GM23338 (cell line): ENCODE measurements around the gene PAX2. TPM values are rescaled to one million over a fixed set of nuclear protein-coding genes. Genes with fewer than 3 reads are reported as not detected.

Experiments
- ATAC-seq: fragments of 200-7000 bp; cut with Tn5 transposase; 3 replicates; pipeline ENCODE4 v1.9.1; 2020
- DNase-seq: peaks from one replicate; pipeline ENCODE4 v3.0.0-alpha.2; 2015; ENCODE audit warnings: low spot score
- H2AFZ ChIP-seq: fragments of 200-600 bp; sonication (generic); 2 replicates; pipeline ENCODE4 v1.8.0; 2016; ENCODE audit warnings: antibody characterized with exemption, mild to moderate bottlenecking, moderate library complexity
- H3F3A ChIP-seq: fragments of 200-600 bp; sonication (generic); replicated peaks from 2 replicates; pipeline ENCODE4 v1.8.0; 2017; ENCODE audit warnings: antibody characterized with exemption, mixed run types, low read depth
- H3K27ac ChIP-seq: fragments of 200-600 bp; sonication (generic); 2 replicates; pipeline ENCODE4 v1.6.1; 2016; ENCODE audit warnings: low read depth
- H3K27me3 ChIP-seq: fragments of 200-600 bp; sonication (generic); 2 replicates; pipeline ENCODE4 v1.8.0; 2016; ENCODE audit warnings: mild to moderate bottlenecking, mixed run types, moderate library complexity; ENCODE audit not compliant: insufficient read depth
- H3K36me3 ChIP-seq: fragments of 200-600 bp; sonication (generic); 2 replicates; pipeline ENCODE4 v1.8.0; 2016; ENCODE audit warnings: mild to moderate bottlenecking; ENCODE audit not compliant: insufficient read depth
- H3K4me1 ChIP-seq: fragments of 200-600 bp; sonication (generic); 2 replicates; pipeline ENCODE4 v1.8.0; 2016; ENCODE audit warnings: mild to moderate bottlenecking, moderate library complexity; ENCODE audit not compliant: insufficient read depth
- H3K4me2 ChIP-seq: fragments of 200-600 bp; sonication (generic); 2 replicates; pipeline ENCODE4 v1.7.1; 2017; ENCODE audit warnings: mixed run types
- H3K4me3 ChIP-seq: fragments of 200-600 bp; sonication (generic); 2 replicates; pipeline ENCODE4 v1.6.1; 2016; ENCODE audit warnings: mixed run types
- H3K79me2 ChIP-seq: fragments of 200-600 bp; sonication (generic); replicated peaks from 2 replicates; pipeline ENCODE4 v1.8.0; 2017; ENCODE audit warnings: mild to moderate bottlenecking; ENCODE audit not compliant: insufficient read depth
- H3K9me2 ChIP-seq: fragments of 200-600 bp; sonication (generic); 2 replicates; pipeline ENCODE4 v1.8.0; 2017; ENCODE audit not compliant: insufficient read depth
- H4K20me1 ChIP-seq: fragments of 200-600 bp; sonication (generic); replicated peaks from 2 replicates; pipeline ENCODE4 v1.8.0; 2017; ENCODE audit warnings: mild to moderate bottlenecking; ENCODE audit not compliant: insufficient read depth
- H3K27ac Mint-ChIP-seq: 2 replicates; pipeline ENCODE4 v1.8.0; 2020; ENCODE audit warnings: inconsistent platforms, mild to moderate bottlenecking, moderate library complexity, mixed read lengths
- H3K27me3 Mint-ChIP-seq: 3 replicates; pipeline ENCODE4 v1.8.0; 2022; ENCODE audit warnings: low read depth, mild to moderate bottlenecking, moderate library complexity, mixed read lengths, inconsistent platforms; ENCODE audit not compliant: insufficient read depth, poor library complexity
- H3K36me3 Mint-ChIP-seq: 3 replicates; pipeline ENCODE4 v1.8.0; 2021; ENCODE audit warnings: low read depth, mild to moderate bottlenecking, inconsistent platforms, moderate library complexity, mixed read lengths
- H3K4me1 Mint-ChIP-seq: 3 replicates; pipeline ENCODE4 v1.8.0; 2020; ENCODE audit warnings: mild to moderate bottlenecking, inconsistent platforms, mixed read lengths
- H3K4me3 Mint-ChIP-seq: 3 replicates; pipeline ENCODE4 v1.8.0; 2021; ENCODE audit warnings: moderate library complexity, mild to moderate bottlenecking, inconsistent platforms, mixed read lengths
- H3K9me3 Mint-ChIP-seq: 3 replicates; pipeline ENCODE4 v1.8.0; 2020; ENCODE audit warnings: moderate library complexity, mild to moderate bottlenecking, inconsistent platforms, mixed read lengths
- CREB1 ChIP-seq: fragments of 250-450 bp; sonication (Bioruptor Pico); IDR thresholded peaks from 2 replicates; pipeline ENCODE4 v1.5.0; 2020; ENCODE audit warnings: low read depth, mild to moderate bottlenecking, moderate library complexity
- ETS1 ChIP-seq: IDR thresholded peaks from 2 replicates; pipeline ENCODE4 v1.6.1; 2016; ENCODE audit warnings: antibody characterized with exemption
- EZH2 ChIP-seq: fragments of 200-600 bp; sonication (generic); IDR thresholded peaks from one replicate; pipeline ENCODE4 v1.8.0; 2017; ENCODE audit warnings: antibody characterized with exemption, mild to moderate bottlenecking, low read depth; ENCODE audit not compliant: unreplicated experiment
- EZH2phosphoT487 ChIP-seq: fragments of 200-600 bp; sonication (generic); IDR thresholded peaks from one replicate; pipeline ENCODE4 v1.8.1; 2018; ENCODE audit warnings: antibody characterized with exemption; ENCODE audit not compliant: unreplicated experiment
- JUNB ChIP-seq: IDR thresholded peaks from one replicate; pipeline ENCODE4 v1.6.1; 2016; ENCODE audit warnings: antibody characterized with exemption; ENCODE audit not compliant: unreplicated experiment
- NANOG ChIP-seq: IDR thresholded peaks from 2 replicates; pipeline ENCODE4 v1.6.1; 2016; ENCODE audit warnings: antibody characterized with exemption, borderline replicate concordance
- POLR2AphosphoS5 ChIP-seq: IDR thresholded peaks from 2 replicates; pipeline ENCODE4 v1.6.1; 2016; ENCODE audit warnings: antibody characterized with exemption, low read depth
- REST ChIP-seq: IDR thresholded peaks from one replicate; pipeline ENCODE4 v1.6.1; 2018; ENCODE audit warnings: antibody characterized with exemption; ENCODE audit not compliant: unreplicated experiment
- STAT1 ChIP-seq: IDR thresholded peaks from one replicate; pipeline ENCODE4 v1.6.1; 2016; ENCODE audit warnings: antibody characterized with exemption; ENCODE audit not compliant: unreplicated experiment
- ZNF114 ChIP-seq: fragments of 250-450 bp; sonication (Bioruptor Pico); IDR thresholded peaks from 2 replicates; pipeline ENCODE4 v1.5.0; 2020; ENCODE audit warnings: mild to moderate bottlenecking, moderate library complexity
- ZNF331 ChIP-seq: fragments of 250-450 bp; sonication (Bioruptor Pico); IDR thresholded peaks from 2 replicates; pipeline ENCODE4 v1.5.0; 2020; ENCODE audit warnings: low read depth, mild to moderate bottlenecking, moderate library complexity
- ZNF462 ChIP-seq: fragments of 250-450 bp; sonication (Bioruptor Pico); IDR thresholded peaks from 2 replicates; pipeline ENCODE4 v1.5.0; 2020; ENCODE audit warnings: mild to moderate bottlenecking, moderate library complexity
- polyA plus RNA-seq: library from polyadenylated mRNA; unstranded; fragments of >200 nt; fragmentation: Nextera tagmentation; extraction: Ambion mirVana; gene quantifications from 2 replicates; pipeline ENCODE4 v1.2.1, GENCODE V29; 2016
- total RNA-seq: library from RNA; depleted of rRNA; stranded (reverse); fragments of >200 nt; shearing (Covaris generic); gene quantifications from 2 replicates; pipeline ENCODE4 v1.2.3, GENCODE V29; 2014

PAX2 gene
- total and polyA plus RNA-seq, 2 experiments from 2014 or later: not detected

GRCh38 chr10:100810835-100811116 lies 65.4 kb downstream of the PAX2 start:
- no peaks in the 10 kb centered on the region; the same call in 1 of the 2 replicates for H3K27me3 ChIP-seq
- Mint-ChIP-seq H3K4me1 (peaks cover 13% of the 10 kb centered on the region), H3K27me3 (peaks cover 37% of the 10 kb centered on the region), H3K4me3 (no peak overlapping the region), H3K27ac (no peak overlapping the region), H3K9me3 (no peaks in the 10 kb centered on the region), H3K36me3 (no peaks in the 10 kb centered on the region)
- no peaks in the 10 kb centered on the region for H4K20me1 ChIP-seq
- H2AFZ ChIP-seq: no peak overlapping the region
- no peak overlapping the region for H3K27ac ChIP-seq
- no peaks in the 10 kb centered on the region for H3K4me1 ChIP-seq
- ATAC-seq: no peak
- H3F3A ChIP-seq: no peaks in the 10 kb centered on the region
- no peaks in the 10 kb centered on the region for H3K36me3 ChIP-seq
- H3K9me2 ChIP-seq: no peaks in the 10 kb centered on the region
- no peak for DNase-seq
- H3K4me2 ChIP-seq: no peak overlapping the region
- H3K4me3 ChIP-seq: no peak overlapping the region
- H3K79me2 ChIP-seq: no peaks in the 10 kb centered on the region
- TF ChIP-seq EZH2phosphoT487 (no peak), NANOG (no peak), ZNF331 (CRISPR knock-in tag) (no peak), CREB1 (CRISPR knock-in tag) (no peak)

- no peaks in the 10 kb centered on the region for H3K79me2 ChIP-seq
- no peaks in the 10 kb centered on the region for H3K36me3 Mint-ChIP-seq
- H3K4me1 ChIP-seq: no peaks in the 10 kb centered on the region
- H3K4me2 ChIP-seq: no peak overlapping the region
- no peak for ATAC-seq
- H3K27ac ChIP-seq: no peak overlapping the region
- H2AFZ ChIP-seq: no peak overlapping the region
- no peak overlapping the region for H3K27ac Mint-ChIP-seq
- no peaks in the 10 kb centered on the region for H3K9me2 ChIP-seq
- no peaks in the 10 kb centered on the region for H3K36me3 ChIP-seq
- H3K4me3 Mint-ChIP-seq: no peak overlapping the region
- H3K4me1 Mint-ChIP-seq: peaks cover 15% of the 10 kb centered on the region
- peaks cover 34% of the 10 kb centered on the region for H3K27me3 Mint-ChIP-seq
- DNase-seq: no peak
- H4K20me1 ChIP-seq: no peaks in the 10 kb centered on the region
- no peak overlapping the region for H3K4me3 ChIP-seq
- H3F3A ChIP-seq: no peaks in the 10 kb centered on the region
- no peaks in the 10 kb centered on the region for H3K9me3 Mint-ChIP-seq
- no peaks in the 10 kb centered on the region; the same call in 1 of the 2 replicates for H3K27me3 ChIP-seq
- TF ChIP-seq ETS1 (no peak), ZNF114 (CRISPR knock-in tag) (no peak), ZNF462 (CRISPR knock-in tag) (no peak), CREB1 (CRISPR knock-in tag) (no peak), STAT1 (no peak), NANOG (no peak), REST (no peak), JUNB (no peak), EZH2 (no peak), POLR2AphosphoS5 (no peak), EZH2phosphoT487 (no peak)
Observed at GRCh38 chr10:100811261-100811660, 65.9 kb downstream of the PAX2 start.
